Muscle layer of colon (tissue), 2 donors: Measurements from ENCODE around the gene BRD9.

Experiments
- H3K27ac ChIP-seq: one replicate; pipeline ENCODE4 v1.7.0; 2013; ENCODE audit warnings: low read depth, mild to moderate bottlenecking, low read length, moderate library complexity
- H3K27me3 ChIP-seq, 2 donors: one replicate each; pipeline ENCODE4 v1.7.0; 2013; ENCODE audit warnings: low read length in 2 of 2, mild to moderate bottlenecking in 2 of 2; ENCODE audit not compliant: insufficient read depth in 2 of 2, control insufficient read depth in 1 of 2
- H3K36me3 ChIP-seq: one replicate; pipeline ENCODE4 v1.7.0; 2013; ENCODE audit warnings: mild to moderate bottlenecking, low read length; ENCODE audit not compliant: insufficient read depth
- H3K4me1 ChIP-seq: one replicate; pipeline ENCODE4 v1.7.0; 2013; ENCODE audit warnings: mild to moderate bottlenecking, low read length; ENCODE audit not compliant: insufficient read depth
- H3K4me3 ChIP-seq, 2 donors: one replicate each; pipeline ENCODE4 v1.7.0; 2013; ENCODE audit warnings: low read length in 2 of 2, low read depth in 1 of 2, mild to moderate bottlenecking in 1 of 2, moderate library complexity in 1 of 2
- H3K9ac ChIP-seq: one replicate; pipeline ENCODE4 v1.7.0; 2013; ENCODE audit warnings: low read length
- H3K9me3 ChIP-seq: one replicate; pipeline ENCODE4 v1.7.0; 2013; ENCODE audit warnings: mild to moderate bottlenecking, low read length
- donor health status: abdominal sarcoma.
- donor health status: Adenocarcinoma of cecum.

The BRD9 gene

DNA sequence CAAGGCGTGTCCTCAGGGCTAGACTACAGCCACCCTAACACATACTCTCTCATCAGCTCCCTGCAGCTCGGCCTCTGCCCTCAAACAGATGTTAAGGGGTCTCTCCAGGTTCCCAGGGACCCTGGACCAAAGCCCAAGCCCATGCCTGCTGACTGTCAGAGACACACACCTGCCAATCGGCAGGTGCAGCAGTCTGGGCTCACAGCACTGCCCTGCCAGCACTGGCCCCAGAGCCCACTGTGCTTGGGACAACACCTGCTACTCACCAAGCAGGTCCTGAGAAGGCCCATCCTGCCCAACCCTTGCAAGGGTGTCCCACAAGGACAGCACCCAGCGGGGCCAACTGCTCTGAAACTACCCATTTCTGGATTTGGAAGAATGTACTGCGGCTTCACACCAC lies 21.6 kb downstream of the BRD9 start:
- no peaks in the 10 kb centered on the region for H3K27me3 ChIP-seq
- H3K27ac ChIP-seq: no peak overlapping the region
- H3K9me3 ChIP-seq: no peaks in the 10 kb centered on the region
- H3K4me3 ChIP-seq: no peak overlapping the region
- H3K4me1 ChIP-seq: no peaks in the 10 kb centered on the region
- H3K9ac ChIP-seq: no peak overlapping the region
- H3K36me3 ChIP-seq: peaks cover 80% of the 10 kb centered on the region

DNA sequence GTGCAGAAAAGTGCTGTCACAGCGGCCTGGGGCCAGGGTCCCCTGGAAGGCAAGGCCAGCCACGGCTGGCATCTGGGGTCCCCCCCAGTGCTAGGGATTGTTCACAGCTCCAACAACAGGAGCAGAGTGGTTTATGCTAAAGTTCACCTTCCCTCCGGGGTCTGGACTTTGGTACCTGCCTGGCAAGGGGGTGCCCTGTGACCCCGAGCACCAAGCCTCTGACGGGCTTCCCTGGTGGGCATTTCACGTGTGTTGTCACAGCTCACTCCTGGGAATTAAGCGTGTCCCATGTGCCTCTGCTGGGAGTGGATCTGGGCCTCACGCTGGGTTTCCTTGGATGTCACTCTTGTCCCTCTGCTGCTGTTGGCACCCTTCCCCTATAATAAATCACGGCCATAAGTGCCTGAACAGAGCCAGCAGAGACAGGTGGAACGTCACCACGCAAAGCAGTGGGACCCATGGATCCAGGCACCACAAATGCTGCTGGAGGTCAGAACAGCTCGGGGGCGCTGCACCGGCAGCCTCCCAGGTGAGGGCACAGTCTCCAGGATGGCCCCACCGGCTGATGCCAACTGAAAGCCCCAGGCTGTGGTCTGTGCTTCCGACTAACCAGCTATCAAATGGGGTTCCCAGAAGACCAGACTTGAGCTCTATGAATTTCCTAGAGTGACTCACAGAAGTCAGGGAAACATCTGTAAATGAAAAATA lies 24.0 kb downstream of the BRD9 start:
- Histone ChIP-seq H3K4me3 (no peak overlapping the region), H3K4me1 (no peaks in the 10 kb centered on the region), H3K27me3 (no peaks in the 10 kb centered on the region), H3K9ac (no peak overlapping the region), H3K9me3 (no peaks in the 10 kb centered on the region), H3K27ac (no peak overlapping the region), H3K36me3 (peaks cover 84% of the 10 kb centered on the region)

DNA sequence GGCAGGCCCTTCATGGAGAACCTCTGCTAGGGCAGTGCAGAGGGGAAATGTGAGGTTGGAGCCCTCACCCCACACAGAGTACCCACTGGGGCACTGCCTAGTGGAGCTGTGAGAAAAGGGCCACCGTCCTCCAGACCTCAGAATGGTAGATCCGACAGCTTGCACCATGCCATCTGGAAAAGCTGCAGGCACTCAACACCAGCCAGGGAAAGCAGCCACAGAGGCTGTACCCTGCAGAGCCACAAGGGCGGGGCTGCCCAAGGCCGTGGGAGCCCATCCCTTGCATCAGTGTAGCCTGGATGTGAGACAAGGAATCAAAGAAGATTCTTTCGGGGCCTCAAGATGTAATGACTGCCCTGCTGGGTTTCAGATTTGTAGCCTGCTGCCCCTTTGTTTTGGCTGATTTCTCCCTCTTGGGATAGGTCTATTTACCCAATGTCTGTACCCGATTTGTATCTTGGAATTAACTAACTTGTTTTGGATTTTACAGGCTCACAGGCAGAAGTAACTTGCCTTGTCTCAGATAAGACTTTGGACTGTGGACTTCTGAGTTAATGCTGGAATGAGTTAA lies 25.2 kb downstream of the BRD9 start:
- peaks cover 89% of the 10 kb centered on the region for H3K36me3 ChIP-seq
- no peaks in the 10 kb centered on the region for H3K27me3 ChIP-seq
- no peak overlapping the region for H3K4me3 ChIP-seq
- H3K4me1 ChIP-seq: no peaks in the 10 kb centered on the region
- no peak overlapping the region for H3K9ac ChIP-seq
- no peak overlapping the region for H3K27ac ChIP-seq
- no peaks in the 10 kb centered on the region for H3K9me3 ChIP-seq

DNA sequence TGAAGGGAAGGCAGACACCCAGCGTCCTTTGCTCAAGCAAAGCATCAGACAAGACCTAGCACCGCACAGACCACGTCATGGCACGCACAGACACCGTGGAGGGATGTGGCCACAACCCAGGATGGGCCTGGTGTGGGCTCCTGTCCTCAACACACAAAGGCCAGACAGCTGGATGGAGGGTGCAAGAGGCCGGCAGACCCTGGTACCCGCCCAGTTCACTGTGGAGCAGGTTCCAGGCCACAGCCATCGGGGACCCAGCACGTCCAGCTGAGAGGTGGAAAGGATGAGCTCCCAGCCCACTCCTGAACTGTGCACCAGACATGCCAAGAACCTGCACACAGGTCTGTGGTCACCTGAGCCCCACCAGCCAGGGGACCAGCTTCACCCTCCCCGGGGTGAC lies 26.8 kb downstream of the BRD9 start:
- H3K36me3 ChIP-seq: peaks cover 78% of the 10 kb centered on the region

DNA sequence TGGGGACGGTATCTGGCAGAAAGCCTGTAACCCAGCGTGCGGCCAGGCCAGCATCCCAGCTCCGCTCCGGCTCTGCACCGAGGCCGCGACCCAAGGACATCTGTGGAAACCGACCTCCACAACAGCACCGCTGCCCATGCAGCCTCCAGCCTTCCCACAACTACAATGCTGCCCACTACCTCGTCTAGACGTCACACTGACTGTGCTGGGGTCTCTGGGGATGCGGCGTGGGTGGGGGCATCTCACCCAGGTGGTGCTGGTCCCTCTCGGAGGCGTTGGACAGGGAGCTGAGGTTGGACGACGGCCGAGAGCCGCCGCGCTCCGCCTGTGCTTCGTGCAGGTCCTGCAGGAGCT lies 27.5 kb downstream of the BRD9 start:
- Histone ChIP-seq H3K9ac (no peak overlapping the region), H3K36me3 (peaks cover 72% of the 10 kb centered on the region), H3K27ac (no peak overlapping the region), H3K27me3 (no peaks in the 10 kb centered on the region), H3K4me1 (no peaks in the 10 kb centered on the region), H3K4me3 (no peak overlapping the region), H3K9me3 (no peaks in the 10 kb centered on the region)

More for the DNA sequence above, 26.8 kb downstream of the BRD9 start:
- no peaks in the 10 kb centered on the region for H3K9me3 ChIP-seq
- H3K4me1 ChIP-seq: no peaks in the 10 kb centered on the region
- no peak overlapping the region for H3K27ac ChIP-seq
- H3K27me3 ChIP-seq: no peaks in the 10 kb centered on the region
- no peak overlapping the region for H3K9ac ChIP-seq
- no peak overlapping the region for H3K4me3 ChIP-seq

DNA sequence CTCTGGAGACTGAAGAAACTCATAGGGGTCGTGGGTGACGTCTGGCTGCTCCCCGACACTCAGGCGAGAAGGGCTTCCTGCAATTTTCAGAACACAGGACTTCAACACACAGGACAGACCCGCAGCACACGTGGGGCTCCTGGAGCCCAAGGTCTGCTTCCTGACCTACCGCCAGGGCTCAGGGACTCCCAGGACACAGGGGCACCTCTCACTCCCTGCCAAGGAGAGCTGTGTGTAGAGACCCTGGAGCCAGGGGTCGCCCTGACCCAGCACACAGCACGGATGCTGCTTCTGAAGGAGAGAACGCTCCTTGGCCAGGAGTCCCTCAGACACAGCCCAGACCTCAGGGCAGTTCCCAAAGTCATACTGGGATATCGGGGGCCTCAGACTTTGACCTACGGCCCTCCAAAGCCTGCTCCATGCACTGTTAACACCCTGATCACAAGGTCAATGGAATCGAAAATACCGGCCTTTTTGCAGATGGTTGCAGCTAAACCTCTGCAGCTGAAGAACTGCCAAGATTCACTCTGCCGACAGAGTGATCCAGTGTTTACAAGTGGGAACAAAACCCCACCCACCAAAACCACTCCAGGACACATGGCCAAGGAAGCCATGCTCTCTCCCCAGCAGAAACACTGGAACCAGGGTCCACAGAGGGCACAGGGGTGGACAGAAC lies 28.0 kb downstream of the BRD9 start:
- no peak overlapping the region for H3K4me3 ChIP-seq
- H3K36me3 ChIP-seq: peaks cover 67% of the 10 kb centered on the region
- no peak overlapping the region for H3K9ac ChIP-seq
- no peaks in the 10 kb centered on the region for H3K9me3 ChIP-seq
- no peaks in the 10 kb centered on the region for H3K27me3 ChIP-seq
- H3K4me1 ChIP-seq: no peaks in the 10 kb centered on the region
- H3K27ac ChIP-seq: no peak overlapping the region

DNA sequence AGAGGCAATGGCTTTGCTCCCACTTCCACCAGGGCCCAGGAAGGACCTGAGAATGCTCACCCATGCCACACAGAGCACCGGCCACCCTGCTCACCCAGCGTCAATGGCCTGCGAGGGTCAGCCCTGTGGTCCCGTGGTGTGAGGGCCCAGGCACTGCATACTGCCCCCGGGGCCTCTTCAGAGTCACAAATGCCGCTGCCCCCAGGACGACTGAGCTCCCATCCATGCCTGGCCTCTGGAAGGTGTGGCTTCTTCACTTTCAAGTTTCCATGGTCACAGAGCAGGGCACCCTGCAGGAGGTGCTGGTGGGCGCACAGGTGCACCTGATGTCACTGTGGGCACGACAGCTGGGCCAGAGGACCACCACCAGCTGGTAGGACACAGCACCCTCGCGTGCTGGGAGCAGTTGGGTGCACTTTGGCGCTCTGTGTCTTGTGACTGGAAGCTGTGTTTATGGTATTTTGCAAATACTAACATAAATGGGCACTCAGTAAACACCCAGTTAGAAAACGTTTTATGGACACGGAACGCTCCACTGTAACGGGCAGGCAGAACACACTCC lies 29.3 kb downstream of the BRD9 start:
- Histone ChIP-seq H3K4me1 (no peaks in the 10 kb centered on the region), H3K36me3 (peaks cover 54% of the 10 kb centered on the region), H3K9me3 (no peaks in the 10 kb centered on the region), H3K27ac (no peak overlapping the region), H3K4me3 (no peak overlapping the region), H3K27me3 (no peaks in the 10 kb centered on the region), H3K9ac (no peak overlapping the region)

DNA sequence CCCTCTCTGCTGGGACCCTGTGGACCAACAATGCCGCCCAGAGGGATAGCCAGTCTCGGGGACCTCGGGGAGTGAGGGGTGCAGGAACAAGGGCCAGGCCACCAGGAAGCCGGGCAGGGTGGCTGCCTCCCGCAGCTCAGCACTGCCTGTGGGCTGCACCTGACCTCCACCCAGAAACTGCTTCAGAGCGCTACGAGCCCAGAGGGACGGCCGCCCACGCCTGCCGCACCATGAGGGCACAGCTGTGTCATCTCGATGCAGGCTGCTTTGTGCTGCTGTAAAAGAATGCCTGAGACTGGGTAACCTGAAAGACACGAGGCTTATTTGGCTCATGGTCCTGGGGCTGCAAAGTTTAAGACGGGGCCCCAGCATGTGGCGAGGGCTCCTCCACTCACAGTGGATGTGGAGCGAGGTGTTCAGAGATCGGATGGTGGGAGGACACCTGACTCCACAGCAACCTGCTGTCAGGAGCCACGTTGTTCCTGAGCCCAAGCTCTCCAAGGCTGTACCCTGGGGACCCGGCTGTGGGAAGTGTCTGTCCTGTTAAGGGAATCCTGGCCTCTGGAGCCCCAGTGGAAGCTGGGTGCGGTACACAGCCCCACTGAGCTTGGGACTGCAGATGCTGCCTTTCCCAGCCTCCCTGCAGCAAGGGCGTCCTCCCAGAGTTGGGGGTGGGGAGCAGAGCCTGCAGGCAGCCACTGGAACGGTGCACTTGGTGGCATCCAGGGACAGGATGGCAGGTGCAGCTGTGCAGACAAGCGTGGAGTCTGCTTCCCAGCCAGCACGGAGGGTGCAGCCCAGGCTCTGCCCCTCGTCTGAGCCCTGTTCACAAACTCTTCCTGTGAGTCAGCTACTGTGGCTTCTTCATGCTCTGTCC lies 30.0 kb downstream of the BRD9 start:
- H3K27me3 ChIP-seq: no peaks in the 10 kb centered on the region
- H3K36me3 ChIP-seq: peaks cover 47% of the 10 kb centered on the region
- no peaks in the 10 kb centered on the region for H3K9me3 ChIP-seq
- no peak overlapping the region for H3K27ac ChIP-seq
- H3K4me1 ChIP-seq: no peaks in the 10 kb centered on the region
- H3K9ac ChIP-seq: no peak overlapping the region
- no peak overlapping the region for H3K4me3 ChIP-seq

DNA sequence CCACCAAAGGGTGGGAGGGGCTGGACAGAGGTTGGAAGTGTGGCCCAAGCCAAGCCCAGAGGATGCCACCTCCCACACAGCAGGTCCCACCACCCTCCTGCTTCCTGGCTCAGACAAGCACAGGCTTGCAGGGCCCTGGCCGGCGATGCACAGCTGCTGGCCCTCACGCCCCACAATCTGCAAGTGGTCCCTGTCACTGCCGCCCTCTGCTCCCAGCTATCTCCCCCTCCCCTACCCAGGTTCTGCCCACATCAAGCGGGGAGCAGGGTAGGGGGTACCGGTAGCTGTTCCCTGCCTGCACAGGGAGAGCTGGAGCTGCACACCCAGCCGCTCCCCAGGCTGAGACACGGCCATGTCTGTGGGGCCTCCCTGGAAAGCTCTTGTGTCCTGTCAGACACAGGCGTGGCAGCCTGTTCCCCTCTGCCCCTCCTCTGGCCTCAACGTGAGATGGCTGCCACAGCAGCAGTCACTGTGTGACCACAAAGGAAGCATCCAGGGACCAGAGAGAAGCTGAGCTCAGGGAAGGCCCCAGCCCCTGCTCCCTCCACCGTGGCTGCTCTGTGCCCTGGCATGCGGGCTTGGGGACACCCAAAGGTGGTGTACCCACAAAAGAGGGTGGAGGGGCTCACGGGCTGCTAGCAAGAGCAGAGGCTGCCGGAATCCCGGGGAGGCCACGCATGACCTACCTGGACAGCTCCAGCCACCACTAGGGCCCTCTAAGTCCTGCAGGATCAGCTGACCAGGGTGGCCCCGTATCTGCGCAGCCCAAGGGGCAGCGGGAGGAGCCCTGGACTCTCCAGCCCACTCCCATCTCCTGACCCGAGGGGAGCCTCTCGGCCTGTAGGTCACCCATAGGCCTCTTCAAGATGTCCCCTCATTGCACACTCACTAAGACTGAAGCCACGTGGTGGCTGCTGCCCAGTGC lies 30.9 kb downstream of the BRD9 start:
- H3K9ac ChIP-seq: no peak overlapping the region
- H3K9me3 ChIP-seq: no peaks in the 10 kb centered on the region
- H3K27me3 ChIP-seq: no peaks in the 10 kb centered on the region
- H3K27ac ChIP-seq: no peak overlapping the region
- peaks cover 38% of the 10 kb centered on the region for H3K36me3 ChIP-seq
- no peak overlapping the region for H3K4me3 ChIP-seq
- no peaks in the 10 kb centered on the region for H3K4me1 ChIP-seq

DNA sequence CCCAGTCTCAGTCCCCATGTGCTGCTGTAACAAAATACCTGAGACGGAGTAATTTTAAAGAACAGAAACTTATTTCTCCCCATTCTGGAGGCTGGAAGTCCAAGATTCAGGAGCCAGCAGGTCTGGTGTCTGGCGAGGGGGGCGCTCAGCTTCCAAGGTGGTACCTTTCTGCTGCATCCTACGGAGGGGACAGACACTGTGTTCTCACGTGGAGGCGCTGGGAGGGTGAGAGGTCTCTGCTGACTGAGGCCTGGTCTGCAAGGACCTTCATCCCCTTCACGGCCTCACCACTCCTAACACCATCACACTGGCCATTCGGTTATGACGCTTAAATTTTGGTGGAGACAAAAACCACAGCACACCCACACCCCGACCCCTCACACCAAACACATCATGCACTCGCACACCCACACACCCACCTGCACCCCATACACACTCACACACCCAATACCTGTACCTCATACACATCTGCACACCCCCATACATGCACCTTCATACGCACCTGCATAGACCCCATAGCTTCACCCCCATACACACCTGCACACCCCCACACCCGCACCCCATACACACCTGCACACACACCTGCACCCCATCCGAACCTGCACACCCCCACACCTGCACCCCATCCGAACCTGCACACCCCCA lies 32.0 kb downstream of the BRD9 start:
- Histone ChIP-seq H3K9ac (no peak overlapping the region), H3K4me3 (no peak overlapping the region), H3K27me3 (no peaks in the 10 kb centered on the region), H3K4me1 (no peaks in the 10 kb centered on the region), H3K9me3 (no peaks in the 10 kb centered on the region), H3K36me3 (peaks cover 30% of the 10 kb centered on the region), H3K27ac (no peak overlapping the region)
